Liver (tissue), 9 donors: Measurements from ENCODE around the gene GSTT2B. TPM values are rescaled to one million over a fixed set of nuclear protein-coding genes. Genes with fewer than 3 reads are reported as not detected.
A peak's percentile ranks its signal among the peaks of the same experiment; 100 is the strongest.
"Not testable (repeated sequence)": the region's sequence is repeated elsewhere in the genome, so short reads cannot be mapped to it uniquely, and the experiment has no call there.

Experiments used
- DNase-seq: peaks from one replicate; pipeline ENCODE4 v3.0.0-alpha.2; 2017; ENCODE audit warnings: low spot score
- H3K27ac ChIP-seq, 2 donors: one replicate each; pipeline ENCODE4 v1.7.0; 2013; ENCODE audit warnings: inconsistent platforms in 2 of 2, low read length in 2 of 2, control low read depth in 1 of 2, low read depth in 1 of 2, mild to moderate bottlenecking in 1 of 2
- H3K27me3 ChIP-seq, 4 donors: one replicate each; pipeline versions ENCODE4 v1.6.1 to v1.7.0; 2013; ENCODE audit warnings: low read length in 3 of 4, inconsistent platforms in 1 of 4, mild to moderate bottlenecking in 1 of 4, moderate library complexity in 1 of 4; ENCODE audit not compliant: control insufficient read depth in 4 of 4, insufficient read depth in 4 of 4
- H3K36me3 ChIP-seq, 4 donors: one replicate each; pipeline versions ENCODE4 v1.6.1 to v1.7.0; 2013; ENCODE audit warnings: low read length in 3 of 4, mild to moderate bottlenecking in 3 of 4, low read depth in 1 of 4, moderate library complexity in 1 of 4; ENCODE audit not compliant: control insufficient read depth in 4 of 4, insufficient read depth in 3 of 4
- H3K4me1 ChIP-seq, 4 donors: one replicate each; pipeline versions ENCODE4 v1.6.1 to v1.7.0; 2013; ENCODE audit warnings: low read length in 3 of 4, mild to moderate bottlenecking in 3 of 4, moderate library complexity in 1 of 4; ENCODE audit not compliant: control insufficient read depth in 4 of 4, insufficient read depth in 4 of 4
- H3K4me3 ChIP-seq, 3 donors: one replicate each; pipeline versions ENCODE4 v1.6.1 to v1.7.0; 2013; ENCODE audit warnings: low read length in 3 of 3, control low read depth in 1 of 3, low read depth in 1 of 3, mild to moderate bottlenecking in 1 of 3
- H3K9ac ChIP-seq, 2 donors: one replicate each; pipeline ENCODE4 v1.7.0; 2013; ENCODE audit warnings: low read length in 2 of 2, mild to moderate bottlenecking in 2 of 2, moderate library complexity in 2 of 2, control low read depth in 1 of 2, low read depth in 1 of 2
- H3K9me3 ChIP-seq, 4 donors: one replicate each; pipeline versions ENCODE4 v1.6.1 to v1.7.0; 2013; ENCODE audit warnings: low read length in 3 of 4; ENCODE audit not compliant: control insufficient read depth in 4 of 4
- ATF3 ChIP-seq: IDR thresholded peaks from 2 replicates; pipeline ENCODE4 v1.6.1; 2016; ENCODE audit warnings: antibody characterized with exemption
- HNF4A ChIP-seq, 2 donors: conservative IDR thresholded peaks; 2 replicates each; pipeline ENCODE4 v1.6.1; 2016; ENCODE audit warnings: antibody characterized with exemption in 2 of 2, mild to moderate bottlenecking in 2 of 2
- HNF4G ChIP-seq: IDR thresholded peaks from 2 replicates; pipeline ENCODE4 v1.6.1; 2016; ENCODE audit warnings: antibody characterized with exemption
- WGBS: extraction: QIAGEN DNeasy Blood & Tissue Kit; methylation state at CpG from one replicate; pipeline ENCODE4 v1.1.7; 2013; 5-methylcytosine and 5-hydroxymethylcytosine counted together
- polyA plus RNA-seq, 2 donors: library from polyadenylated mRNA; stranded (reverse) in 1 of 2; unstranded in 1 of 2; fragments of 200-250 nt in 1 of 2; fragments of >200 nt in 1 of 2; fragmentation: Nextera tagmentation in 1 of 2; extraction: Ambion mirVana in 1 of 2; gene quantifications; one replicate each; pipeline versions ENCODE4 v1.2.1 to v1.2.3, GENCODE V29; 2013 to 2015
- total RNA-seq, 2 donors: library from RNA; depleted of rRNA; stranded (reverse); fragments of >200 nt; gene quantifications; one replicate each; pipeline ENCODE4 v1.2.3, GENCODE V29; 2014
- donor health status: healthy.
- donor health status: healthy.
- donor health status: healthy.
- donor health status: healthy.
- donor health status: healthy.

GSTT2B gene
- total and polyA plus RNA-seq, 4 donors: 8.0 to 16.8 (median 11.3) TPM

GRCh38 chr22:23997092-23997491 lies 36.1 kb upstream of the GSTT2B start:
- Histone ChIP-seq H3K27ac (no peak overlapping the region), H3K9me3 (no peaks in the 10 kb centered on the region), H3K27me3 (no peaks in the 10 kb centered on the region), H3K9ac (no peak overlapping the region), H3K4me3 (no peak overlapping the region), H3K4me1 (no peaks in the 10 kb centered on the region), H3K36me3 (no peaks in the 10 kb centered on the region)
- TF ChIP-seq ATF3: no peak
- TF ChIP-seq HNF4G: no peak
- peak; percentile 63 to 72 for TF ChIP-seq HNF4A (conservative IDR thresholded peaks at IDR 0.05)
- 32% methylated on average over 3 of the region's 3 CpGs for WGBS
- DNase-seq: no peak

DNA sequence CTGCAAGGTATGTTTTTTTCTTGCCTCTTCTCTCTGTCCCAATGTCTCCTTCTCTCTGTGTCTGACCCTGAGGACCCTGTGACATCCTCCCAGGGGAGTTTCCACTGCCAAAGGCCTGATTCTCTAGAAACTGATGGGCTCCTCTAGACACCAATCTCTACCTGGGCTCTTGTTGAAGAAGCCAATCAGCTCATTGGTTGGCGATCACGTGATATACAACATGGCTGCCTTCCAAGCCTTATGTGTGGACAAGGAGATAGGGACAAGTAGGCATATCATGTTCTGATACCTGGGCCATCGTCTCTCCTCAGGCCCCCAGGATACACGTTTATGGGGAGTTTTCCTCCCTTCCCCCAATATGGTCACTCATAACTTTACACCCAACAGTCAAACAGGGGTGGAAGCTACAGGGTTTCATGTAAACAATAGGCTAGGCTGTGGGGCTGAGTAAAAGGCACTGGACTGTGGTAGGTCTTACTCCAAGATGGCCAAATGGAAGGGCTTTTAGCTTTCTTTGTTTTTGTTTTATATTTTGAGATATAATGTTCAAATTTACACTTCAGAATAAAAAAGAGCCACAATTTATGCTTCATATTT lies 32.7 kb upstream of the GSTT2B start:
- not testable (repeated sequence) for H3K9me3 ChIP-seq, H3K27me3 ChIP-seq, H3K4me1 ChIP-seq, H3K4me3 ChIP-seq, H3K27ac ChIP-seq, H3K9ac ChIP-seq, DNase-seq, H3K36me3 ChIP-seq
- WGBS: 70% methylated on average over 4 of the region's 4 CpGs

- H3K27ac ChIP-seq, H3K4me1 ChIP-seq, H3K27me3 ChIP-seq, H3K9me3 ChIP-seq, H3K9ac ChIP-seq, DNase-seq, H3K36me3 ChIP-seq, H3K4me3 ChIP-seq: not testable (repeated sequence)
- 83% methylated on average over 2 of the region's 2 CpGs for WGBS
These were observed 32.1 kb upstream of the GSTT2B start for GRCh38 chr22:23993080-23993479.

DNA sequence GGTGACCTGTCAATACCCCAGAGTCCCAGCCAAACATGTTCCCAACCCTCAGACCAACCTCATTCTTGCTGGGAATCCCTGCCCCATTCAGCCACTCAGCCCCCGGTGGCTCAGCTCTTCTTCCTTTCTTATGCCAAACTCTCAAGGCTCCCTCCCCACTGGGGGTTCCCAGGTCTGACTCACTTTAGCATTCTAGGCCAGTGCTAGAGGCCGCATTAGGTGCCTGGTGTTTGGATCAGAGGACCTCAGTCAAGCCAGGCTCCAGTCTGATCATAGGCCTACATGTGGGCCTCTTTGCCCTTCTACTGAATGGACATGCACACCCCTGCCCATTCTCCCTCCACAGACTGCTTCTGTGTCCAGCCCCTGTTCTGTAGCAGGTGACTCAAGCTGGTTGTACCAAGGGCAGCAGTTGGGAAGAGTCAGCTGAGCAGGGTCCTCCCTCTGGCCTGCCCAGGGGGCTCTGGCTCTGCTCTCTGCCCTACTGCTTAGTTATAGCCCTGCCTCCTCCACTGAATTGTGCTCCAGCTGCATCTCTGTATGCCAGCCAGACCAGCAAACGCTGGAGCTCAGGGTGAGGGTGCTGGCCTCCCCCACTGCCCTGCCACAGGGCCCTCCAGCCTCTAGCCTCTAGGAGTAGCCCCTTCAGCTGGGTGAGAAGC lies 28.7 kb upstream of the GSTT2B start:
- DNase-seq: peak; percentile 14
- H3K4me3 ChIP-seq, H3K9me3 ChIP-seq, H3K27me3 ChIP-seq, H3K27ac ChIP-seq, H3K4me1 ChIP-seq, H3K9ac ChIP-seq, H3K36me3 ChIP-seq: not testable (repeated sequence)
- WGBS: 87% methylated on average over 2 of the region's 3 CpGs

GRCh38 chr22:23986538-23987178 lies 25.7 kb upstream of the GSTT2B start:
- peak; percentile 16 for DNase-seq
- not testable (repeated sequence) for H3K36me3 ChIP-seq, H3K4me1 ChIP-seq, H3K9me3 ChIP-seq, H3K27me3 ChIP-seq, H3K4me3 ChIP-seq, H3K27ac ChIP-seq, H3K9ac ChIP-seq
- 86% methylated on average over 4 of the region's 4 CpGs for WGBS

- not testable (repeated sequence) for H3K27me3 ChIP-seq, H3K9ac ChIP-seq, H3K4me3 ChIP-seq, H3K27ac ChIP-seq, H3K36me3 ChIP-seq, H3K4me1 ChIP-seq, H3K9me3 ChIP-seq
- 79% methylated on average over 8 of the region's 8 CpGs for WGBS
- peak; percentile 13 for DNase-seq
These were observed 25.1 kb upstream of the GSTT2B start for GRCh38 chr22:23986089-23986488.
